IMR-90 (cell line): ENCODE results near the gene UST. TPM values are rescaled to one million over a fixed set of nuclear protein-coding genes. Genes with fewer than 3 reads are reported as not detected.

Source experiments
- ATAC-seq: fragments of 200-7000 bp; cut with Tn5 transposase; 2 replicates; pipeline ENCODE4 v1.9.1; 2020; ENCODE audit warnings: low read depth, mild to moderate bottlenecking, moderate library complexity
- BruUV-seq: library from RNA; stranded (reverse); fragments of 400-500 nt; replicated peaks from 2 replicates; lab custom pipeline; 2021; lab: Mats Ljungman, UMichigan
- CTCF ChIA-PET: fragments of 300-600 bp; formaldehyde crosslinking; extraction: SDS; loops from one replicate; lab custom pipeline; 2021; ENCODE audit warnings: antibody characterized with exemption; lab: Yijun Ruan, JAX
- POLR2A ChIA-PET: fragments of 300-600 bp; sonication (Branson Sonifier 250); formaldehyde crosslinking; loops from one replicate; lab custom pipeline; 2022; ENCODE audit warnings: antibody characterized with exemption; ENCODE audit not compliant: unreplicated experiment; lab: Charles Lee
- DNase-seq: peaks from one replicate; pipeline ENCODE4 v3.0.0; 2013
- H2AFZ ChIP-seq: replicated peaks from 2 replicates; pipeline ENCODE3; 2013; ENCODE audit warnings: low read length, mild to moderate bottlenecking; ENCODE audit not compliant: poor library complexity
- H2AK5ac ChIP-seq: 2 replicates; pipeline ENCODE4 v1.6.1; 2013; ENCODE audit warnings: low read depth, low read length, inconsistent platforms
- H2AK9ac ChIP-seq: replicated peaks from 2 replicates; pipeline ENCODE3; 2013; ENCODE audit warnings: mild to moderate bottlenecking, low read depth, low read length, moderate library complexity; ENCODE audit not compliant: poor library complexity
- H2BK120ac ChIP-seq: 2 replicates; pipeline ENCODE4 v1.6.1; 2013; ENCODE audit warnings: low read depth, low read length, inconsistent platforms
- H2BK15ac ChIP-seq: 3 replicates; pipeline ENCODE4 v1.6.1; 2013; ENCODE audit warnings: low read depth, low read length, inconsistent platforms
- H2BK20ac ChIP-seq: 2 replicates; pipeline ENCODE4 v1.6.1; 2013; ENCODE audit warnings: low read depth, mild to moderate bottlenecking, inconsistent platforms, low read length, moderate library complexity
- H2BK5ac ChIP-seq: 2 replicates; pipeline ENCODE4 v1.6.1; 2013; ENCODE audit warnings: mild to moderate bottlenecking, low read depth, low read length, inconsistent platforms; ENCODE audit not compliant: poor library complexity, severe bottlenecking
- H3K14ac ChIP-seq: replicated peaks from 2 replicates; pipeline ENCODE4 v1.6.1; 2013; ENCODE audit warnings: low read depth, low read length, inconsistent platforms
- H3K18ac ChIP-seq: 2 replicates; pipeline ENCODE4 v1.6.1; 2013; ENCODE audit warnings: low read depth, low read length, control low read depth
- H3K23ac ChIP-seq: 2 replicates; pipeline ENCODE4 v1.6.1; 2013; ENCODE audit warnings: low read depth, low read length, inconsistent platforms
- H3K27ac ChIP-seq: 2 replicates; pipeline ENCODE4 v1.5.1; 2013; ENCODE audit warnings: mild to moderate bottlenecking, control low read depth, low read length; ENCODE audit not compliant: insufficient read depth
- H3K27me3 ChIP-seq: 2 replicates; pipeline ENCODE4 v1.6.1; 2013; ENCODE audit warnings: low read length; ENCODE audit not compliant: control insufficient read depth, insufficient read depth
- H3K36me3 ChIP-seq: 2 replicates; pipeline ENCODE4 v1.6.1; 2013; ENCODE audit warnings: low read length, mixed read lengths; ENCODE audit not compliant: control insufficient read depth, insufficient read depth
- H3K4ac ChIP-seq: 2 replicates; pipeline ENCODE4 v1.6.1; 2013; ENCODE audit warnings: low read depth, low read length, inconsistent platforms
- H3K4me1 ChIP-seq: 2 replicates; pipeline ENCODE4 v1.6.1; 2013; ENCODE audit warnings: low read length, mixed read lengths; ENCODE audit not compliant: control insufficient read depth, insufficient read depth
- H3K4me2 ChIP-seq: 2 replicates; pipeline ENCODE4 v1.6.1; 2013; ENCODE audit warnings: low read depth, mild to moderate bottlenecking, control low read depth, low read length, moderate library complexity
- H3K4me3 ChIP-seq: 2 replicates; pipeline ENCODE4 v1.5.1; 2013; ENCODE audit warnings: low read depth, mild to moderate bottlenecking, control low read depth, low read length, moderate library complexity; ENCODE audit not compliant: insufficient read depth
- H3K56ac ChIP-seq: 2 replicates; pipeline ENCODE4 v1.6.1; 2013; ENCODE audit warnings: low read length, inconsistent platforms; ENCODE audit not compliant: insufficient read depth; ENCODE audit errors: extremely low read depth
- H3K79me1 ChIP-seq, 2 experiments: 2 replicates each; pipeline ENCODE4 v1.6.1; 2013; ENCODE audit warnings: low read length in 2 of 2, inconsistent platforms in 1 of 2, low read depth in 1 of 2
- H3K9ac ChIP-seq: 2 replicates; pipeline ENCODE4 v1.6.1; 2013; ENCODE audit warnings: low read depth, low read length, control low read depth
- H3K9me1 ChIP-seq: 2 replicates; pipeline ENCODE4 v1.6.1; 2013; ENCODE audit warnings: low read length, inconsistent platforms; ENCODE audit not compliant: insufficient read depth
- H3K9me3 ChIP-seq: 2 replicates; pipeline ENCODE4 v1.6.1; 2013; ENCODE audit warnings: low read length; ENCODE audit not compliant: control insufficient read depth, insufficient read depth
- H4K20me1 ChIP-seq: 2 replicates; pipeline ENCODE4 v1.6.1; 2013; ENCODE audit warnings: low read length, inconsistent platforms; ENCODE audit not compliant: insufficient read depth
- H4K5ac ChIP-seq: 2 replicates; pipeline ENCODE4 v1.6.1; 2013; ENCODE audit warnings: mild to moderate bottlenecking, low read depth, low read length, control low read depth
- H4K8ac ChIP-seq, 2 experiments: 2 replicates each; pipeline ENCODE4 v1.6.1; 2013; ENCODE audit warnings: low read depth in 2 of 2, low read length in 2 of 2, control low read depth in 1 of 2, inconsistent platforms in 1 of 2
- H4K91ac ChIP-seq: 2 replicates; pipeline ENCODE4 v1.6.1; 2013; ENCODE audit warnings: low read depth, low read length, inconsistent platforms; ENCODE audit not compliant: insufficient read depth
- WGBS, 2 experiments: methylation state at CpG; one replicate each; pipeline versions ENCODE4 v1.1.5 to v1.1.7; 2013; ENCODE audit warnings: missing lambda C conversion rate in 2 of 2; ENCODE audit not compliant: insufficient read length in 1 of 2; ENCODE audit errors: extremely low coverage in 2 of 2; 5-methylcytosine and 5-hydroxymethylcytosine counted together
- dilution Hi-C: fragments of 300-500 bp; cut with HindIII; formaldehyde crosslinking; loops from one replicate; pipeline ENCODE4 v1.14.3; 2018; ENCODE audit warnings: low sequenced_read_pairs; ENCODE audit not compliant: unreplicated experiment
- in situ Hi-C: fragments of 300-500 bp; cut with MboI; formaldehyde crosslinking; loops from 3 replicates; pipeline ENCODE4 v1.14.3; 2019; ENCODE audit warnings: low sequenced_read_pairs, inconsistent platforms, mixed read lengths
- intact Hi-C: fragments of 100-400 bp; cut with micrococcal nuclease; formaldehyde crosslinking; loops from 2 replicates; pipeline ENCODE4 v1.10.0; 2022
- polyA plus RNA-seq, 3 experiments: library from polyadenylated mRNA; depleted of rRNA; stranded (reverse); fragments of >200 nt; gene quantifications; 2 replicates each; pipeline ENCODE4 v1.2.3, GENCODE V29; 2012; ENCODE audit warnings: low replicate concordance in 1 of 3
- total RNA-seq: library from RNA; depleted of rRNA; stranded (reverse); fragments of >200 nt; gene quantifications from 2 replicates; pipeline ENCODE4 v1.2.3, GENCODE V29; 2012
- TF ChIP-seq, protein P1 (sequence below): conservative IDR thresholded peaks from 2 replicates; pipeline ENCODE4 v1.5.1; 2012; ENCODE audit warnings: mild to moderate bottlenecking, low read depth, low read length, improper control_type of control experiment

Gene UST
- total and polyA plus RNA-seq, 2 of the 4 experiments (the other 2 are of a cell fraction), result 7.7 to 13.8 TPM

DNA sequence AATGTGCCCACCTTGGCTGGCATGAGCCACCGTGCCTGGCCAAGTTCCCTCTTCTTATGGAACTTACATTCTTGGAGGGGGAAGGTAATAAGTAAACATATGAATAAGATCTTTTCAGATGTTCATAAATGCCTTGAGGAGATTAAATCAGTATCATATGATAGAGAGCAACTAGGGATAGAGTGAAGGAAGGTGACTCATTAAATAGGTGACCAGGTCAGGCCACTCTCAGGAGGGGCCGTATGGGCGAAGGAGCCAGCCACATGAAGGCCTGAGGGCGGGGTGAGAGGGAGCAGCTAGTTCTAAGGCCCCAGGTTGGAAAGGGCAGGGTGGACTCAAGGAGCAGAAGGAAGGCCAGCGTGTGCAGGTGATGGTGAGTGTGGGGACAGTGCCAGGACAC, 91.1 kb downstream of the UST start:
- no peak overlapping the region for H3K18ac ChIP-seq
- H3K4me2 ChIP-seq, result no peak overlapping the region
- H3K27ac ChIP-seq, result no peak overlapping the region
- H3K9ac ChIP-seq, result no peak overlapping the region
- peaks cover 25% of the 10 kb centered on the region; the same call in 1 of the 2 replicates for H4K20me1 ChIP-seq
- no peaks in the 10 kb centered on the region for H3K27me3 ChIP-seq
- H2BK15ac ChIP-seq, result no peak overlapping the region
- H2BK20ac ChIP-seq, result no peak overlapping the region
- no peak overlapping the region for H4K8ac ChIP-seq
- TF ChIP-seq, protein P1, sequence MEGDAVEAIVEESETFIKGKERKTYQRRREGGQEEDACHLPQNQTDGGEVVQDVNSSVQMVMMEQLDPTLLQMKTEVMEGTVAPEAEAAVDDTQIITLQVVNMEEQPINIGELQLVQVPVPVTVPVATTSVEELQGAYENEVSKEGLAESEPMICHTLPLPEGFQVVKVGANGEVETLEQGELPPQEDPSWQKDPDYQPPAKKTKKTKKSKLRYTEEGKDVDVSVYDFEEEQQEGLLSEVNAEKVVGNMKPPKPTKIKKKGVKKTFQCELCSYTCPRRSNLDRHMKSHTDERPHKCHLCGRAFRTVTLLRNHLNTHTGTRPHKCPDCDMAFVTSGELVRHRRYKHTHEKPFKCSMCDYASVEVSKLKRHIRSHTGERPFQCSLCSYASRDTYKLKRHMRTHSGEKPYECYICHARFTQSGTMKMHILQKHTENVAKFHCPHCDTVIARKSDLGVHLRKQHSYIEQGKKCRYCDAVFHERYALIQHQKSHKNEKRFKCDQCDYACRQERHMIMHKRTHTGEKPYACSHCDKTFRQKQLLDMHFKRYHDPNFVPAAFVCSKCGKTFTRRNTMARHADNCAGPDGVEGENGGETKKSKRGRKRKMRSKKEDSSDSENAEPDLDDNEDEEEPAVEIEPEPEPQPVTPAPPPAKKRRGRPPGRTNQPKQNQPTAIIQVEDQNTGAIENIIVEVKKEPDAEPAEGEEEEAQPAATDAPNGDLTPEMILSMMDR, result no peak
- H3K4me3 ChIP-seq, result no peak overlapping the region
- CTCF ChIA-PET, result no interaction called here
- dilution Hi-C loops (no loop called here), intact Hi-C loops (loop anchor here (10.0 kb wide), 1 partner anchor 263 kb away; no protein-coding TSS in a partner anchor), in situ Hi-C loops (no loop called here)
- peak overlapping the region; percentile 47; the same call in 1 of the 2 replicates for H3K4ac ChIP-seq
- H2AK9ac ChIP-seq, result no peak overlapping the region
- no peak overlapping the region for H4K91ac ChIP-seq
- no peak overlapping the region for H2AFZ ChIP-seq
- H3K9me1 ChIP-seq, result peaks cover 7% of the 10 kb centered on the region
- H4K5ac ChIP-seq, result no peak overlapping the region
- no peak overlapping the region for H2BK5ac ChIP-seq
- WGBS, 2 experiments, result 100% methylated on average over 1 of the region's 5 CpGs; no CpG with 5 or more reads in 1 of the 2 experiments
- no TSS peak for BruUV-seq
- peaks cover 12 to 37% of the 10 kb centered on the region in 2 experiments; a peak in 3 of 4 replicates for H3K79me1 ChIP-seq
- ATAC-seq (no peak), DNase-seq (no peak)
- POLR2A ChIA-PET, result no interaction called here
- H2BK120ac ChIP-seq, result no peak overlapping the region
- H3K14ac ChIP-seq, result 0 out of 2 replicates have a peak overlapping the region, but pooled peaks have one; percentile 18
- no peaks in the 10 kb centered on the region for H3K9me3 ChIP-seq
- no peak overlapping the region for H3K56ac ChIP-seq
- no peaks in the 10 kb centered on the region for H3K36me3 ChIP-seq
- peak overlapping the region; percentile 43 for H2AK5ac ChIP-seq
- peaks cover 5% of the 10 kb centered on the region for H3K4me1 ChIP-seq
- no peak overlapping the region for H3K23ac ChIP-seq
